Fibroblast of lung (primary cell): Measurements from ENCODE around the gene GLA.

Experiments used
- EZH2 ChIP-seq: IDR thresholded peaks from 2 replicates; pipeline ENCODE4 v1.5.1; 2012; ENCODE audit warnings: low read length, control low read depth, mild to moderate bottlenecking; ENCODE audit errors: missing control alignments
- TF ChIP-seq, protein P1 (sequence below), 2 donors: IDR thresholded peaks in 1 of 2; conservative IDR thresholded peaks in 1 of 2; 1 replicate in 1 of 2; 2 replicates in 1 of 2; pipeline ENCODE4 v1.5.1; 2011 to 2012; ENCODE audit warnings: low read length in 2 of 2, control low read depth in 1 of 2, inconsistent platforms in 1 of 2, low read depth in 1 of 2, mild to moderate bottlenecking in 1 of 2

- TF ChIP-seq, protein P1, sequence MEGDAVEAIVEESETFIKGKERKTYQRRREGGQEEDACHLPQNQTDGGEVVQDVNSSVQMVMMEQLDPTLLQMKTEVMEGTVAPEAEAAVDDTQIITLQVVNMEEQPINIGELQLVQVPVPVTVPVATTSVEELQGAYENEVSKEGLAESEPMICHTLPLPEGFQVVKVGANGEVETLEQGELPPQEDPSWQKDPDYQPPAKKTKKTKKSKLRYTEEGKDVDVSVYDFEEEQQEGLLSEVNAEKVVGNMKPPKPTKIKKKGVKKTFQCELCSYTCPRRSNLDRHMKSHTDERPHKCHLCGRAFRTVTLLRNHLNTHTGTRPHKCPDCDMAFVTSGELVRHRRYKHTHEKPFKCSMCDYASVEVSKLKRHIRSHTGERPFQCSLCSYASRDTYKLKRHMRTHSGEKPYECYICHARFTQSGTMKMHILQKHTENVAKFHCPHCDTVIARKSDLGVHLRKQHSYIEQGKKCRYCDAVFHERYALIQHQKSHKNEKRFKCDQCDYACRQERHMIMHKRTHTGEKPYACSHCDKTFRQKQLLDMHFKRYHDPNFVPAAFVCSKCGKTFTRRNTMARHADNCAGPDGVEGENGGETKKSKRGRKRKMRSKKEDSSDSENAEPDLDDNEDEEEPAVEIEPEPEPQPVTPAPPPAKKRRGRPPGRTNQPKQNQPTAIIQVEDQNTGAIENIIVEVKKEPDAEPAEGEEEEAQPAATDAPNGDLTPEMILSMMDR (conservative IDR thresholded peaks at IDR 0.05 in 1 of 2, IDR thresholded peaks at IDR 0.05 in 1 of 2; ENCODE audit: low read depth in 1 of 2, low read length in 2 of 2) = no peak
- no peak for TF ChIP-seq EZH2
These were observed 468 bp downstream of the GLA start for GRCh38 chrX:101407167-101407747.
